ENCODE results near the gene DNAH6. TPM values are rescaled to one million over a fixed set of nuclear protein-coding genes. Genes with fewer than 3 reads are reported as not detected.

The DNAH6 gene
- total RNA-seq, 2 donors from 2014 or later = 0.85 TPM; not detected in 1

GRCh38 chr2:84639751-84640150 lies 123.5 kb downstream of the DNAH6 start:
- no peak for DNase-seq (ENCODE audit: low spot score)

GRCh38 chr2:84640411-84640810 lies 124.1 kb downstream of the DNAH6 start:
- no peak for TF ChIP-seq CTCF (IDR thresholded peaks at IDR 0.05)
- H3K27ac ChIP-seq = no peak overlapping the region
- DNase-seq (ENCODE audit: low spot score) (no peak), ATAC-seq (ENCODE audit: insufficient number of reproducible peaks, low FRiP score, low read depth) (no peak)
- H3K4me1 ChIP-seq (ENCODE audit: control insufficient read depth in 1 of 2, low read depth in 2 of 2) = no peaks in the 10 kb centered on the region
- H3K9me3 ChIP-seq = no peaks in the 10 kb centered on the region
- H3K4me3 ChIP-seq = no peak overlapping the region
- H3K27me3 ChIP-seq (replicated peaks; ENCODE audit: insufficient read depth) = no peaks in the 10 kb centered on the region
- no peaks in the 10 kb centered on the region for H3K36me3 ChIP-seq

More at GRCh38 chr2:84639751-84640150, 123.5 kb downstream of the DNAH6 start:
- no peak for TF ChIP-seq CTCF (IDR thresholded peaks at IDR 0.05)
- ATAC-seq (ENCODE audit: insufficient number of reproducible peaks, low FRiP score, low read depth) = no peak
- H3K27me3 ChIP-seq (replicated peaks; ENCODE audit: insufficient read depth) = no peaks in the 10 kb centered on the region
- no peaks in the 10 kb centered on the region for H3K4me1 ChIP-seq (ENCODE audit: control insufficient read depth in 1 of 2, low read depth in 2 of 2)
- H3K4me3 ChIP-seq = no peak overlapping the region
- H3K36me3 ChIP-seq = no peaks in the 10 kb centered on the region
- H3K27ac ChIP-seq = no peak overlapping the region
- H3K9me3 ChIP-seq = no peaks in the 10 kb centered on the region

GRCh38 chr2:84641021-84641420 lies 124.7 kb downstream of the DNAH6 start:
- H3K27ac ChIP-seq = no peak overlapping the region
- no peak for TF ChIP-seq CTCF (IDR thresholded peaks at IDR 0.05)
- ATAC-seq (ENCODE audit: insufficient number of reproducible peaks, low FRiP score, low read depth) (no peak), DNase-seq (ENCODE audit: low spot score) (no peak)
- H3K36me3 ChIP-seq = no peaks in the 10 kb centered on the region
- H3K4me1 ChIP-seq (ENCODE audit: control insufficient read depth in 1 of 2, low read depth in 2 of 2) = no peaks in the 10 kb centered on the region
- H3K27me3 ChIP-seq (replicated peaks; ENCODE audit: insufficient read depth) = no peaks in the 10 kb centered on the region
- H3K4me3 ChIP-seq = no peak overlapping the region
- no peaks in the 10 kb centered on the region for H3K9me3 ChIP-seq

GRCh38 chr2:84643991-84644390 lies 127.7 kb downstream of the DNAH6 start:
- no peaks in the 10 kb centered on the region for H3K36me3 ChIP-seq
- no peaks in the 10 kb centered on the region for H3K9me3 ChIP-seq
- no peaks in the 10 kb centered on the region for H3K27me3 ChIP-seq (replicated peaks; ENCODE audit: insufficient read depth)
- DNase-seq (ENCODE audit: low spot score) (no peak), ATAC-seq (ENCODE audit: insufficient number of reproducible peaks, low FRiP score, low read depth) (no peak)
- TF ChIP-seq CTCF (IDR thresholded peaks at IDR 0.05) = no peak
- no peak overlapping the region for H3K4me3 ChIP-seq
- no peak overlapping the region for H3K27ac ChIP-seq
- no peaks in the 10 kb centered on the region for H3K4me1 ChIP-seq (ENCODE audit: control insufficient read depth in 1 of 2, low read depth in 2 of 2)

- ATAC-seq (ENCODE audit: insufficient number of reproducible peaks, low FRiP score, low read depth) (no peak), DNase-seq (ENCODE audit: low spot score) (no peak)
- H3K4me1 ChIP-seq (ENCODE audit: control insufficient read depth in 1 of 2, low read depth in 2 of 2) = no peaks in the 10 kb centered on the region
- H3K4me3 ChIP-seq = no peak overlapping the region
- TF ChIP-seq CTCF (IDR thresholded peaks at IDR 0.05) = no peak
- no peaks in the 10 kb centered on the region for H3K27me3 ChIP-seq (replicated peaks; ENCODE audit: insufficient read depth)
- H3K36me3 ChIP-seq = no peaks in the 10 kb centered on the region
- H3K9me3 ChIP-seq = no peaks in the 10 kb centered on the region
- no peak overlapping the region for H3K27ac ChIP-seq
These were observed 130.2 kb downstream of the DNAH6 start for GRCh38 chr2:84646514-84646913.

Data from thoracic aorta (tissue), 2 donors.